ENCODE results near the gene C11orf68.
A peak's percentile ranks its signal among the peaks of the same experiment; 100 is the strongest.

C11orf68 gene

GRCh38 chr11:65873318-65874156, 45.3 kb downstream of the C11orf68 start (continued):
- no peak for TF ChIP-seq ZNF610 (tag by site-specific recombination; IDR thresholded peaks at IDR 0.05; ENCODE audit: borderline replicate concordance)
- peak; percentile 90 for TF ChIP-seq PATZ1 (tag by site-specific recombination; IDR thresholded peaks at IDR 0.05)
- peak; percentile 86 for TF ChIP-seq GLIS2 (tag by site-specific recombination; IDR thresholded peaks at IDR 0.05)
- TF ChIP-seq, protein P1, sequence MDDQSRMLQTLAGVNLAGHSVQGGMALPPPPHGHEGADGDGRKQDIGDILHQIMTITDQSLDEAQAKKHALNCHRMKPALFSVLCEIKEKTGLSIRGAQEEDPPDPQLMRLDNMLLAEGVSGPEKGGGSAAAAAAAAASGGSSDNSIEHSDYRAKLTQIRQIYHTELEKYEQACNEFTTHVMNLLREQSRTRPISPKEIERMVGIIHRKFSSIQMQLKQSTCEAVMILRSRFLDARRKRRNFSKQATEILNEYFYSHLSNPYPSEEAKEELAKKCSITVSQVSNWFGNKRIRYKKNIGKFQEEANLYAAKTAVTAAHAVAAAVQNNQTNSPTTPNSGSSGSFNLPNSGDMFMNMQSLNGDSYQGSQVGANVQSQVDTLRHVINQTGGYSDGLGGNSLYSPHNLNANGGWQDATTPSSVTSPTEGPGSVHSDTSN (CRISPR knock-in tag; IDR thresholded peaks at IDR 0.05), result no peak
- TF ChIP-seq, protein P2, sequence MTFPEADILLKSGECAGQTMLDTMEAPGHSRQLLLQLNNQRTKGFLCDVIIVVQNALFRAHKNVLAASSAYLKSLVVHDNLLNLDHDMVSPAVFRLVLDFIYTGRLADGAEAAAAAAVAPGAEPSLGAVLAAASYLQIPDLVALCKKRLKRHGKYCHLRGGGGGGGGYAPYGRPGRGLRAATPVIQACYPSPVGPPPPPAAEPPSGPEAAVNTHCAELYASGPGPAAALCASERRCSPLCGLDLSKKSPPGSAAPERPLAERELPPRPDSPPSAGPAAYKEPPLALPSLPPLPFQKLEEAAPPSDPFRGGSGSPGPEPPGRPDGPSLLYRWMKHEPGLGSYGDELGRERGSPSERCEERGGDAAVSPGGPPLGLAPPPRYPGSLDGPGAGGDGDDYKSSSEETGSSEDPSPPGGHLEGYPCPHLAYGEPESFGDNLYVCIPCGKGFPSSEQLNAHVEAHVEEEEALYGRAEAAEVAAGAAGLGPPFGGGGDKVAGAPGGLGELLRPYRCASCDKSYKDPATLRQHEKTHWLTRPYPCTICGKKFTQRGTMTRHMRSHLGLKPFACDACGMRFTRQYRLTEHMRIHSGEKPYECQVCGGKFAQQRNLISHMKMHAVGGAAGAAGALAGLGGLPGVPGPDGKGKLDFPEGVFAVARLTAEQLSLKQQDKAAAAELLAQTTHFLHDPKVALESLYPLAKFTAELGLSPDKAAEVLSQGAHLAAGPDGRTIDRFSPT (tag by site-specific recombination; IDR thresholded peaks at IDR 0.05), result peak; percentile 86
- peak; percentile 70 for TF ChIP-seq ZNF600 (tag by site-specific recombination; IDR thresholded peaks at IDR 0.05)
- no peak for TF ChIP-seq ZNF548 (tag by site-specific recombination; IDR thresholded peaks at IDR 0.05)
- TF ChIP-seq ZNF24 (tag by site-specific recombination; IDR thresholded peaks at IDR 0.05), result no peak
- TF ChIP-seq ZNF23 (tag by site-specific recombination; IDR thresholded peaks at IDR 0.05; ENCODE audit: borderline replicate concordance), result no peak

DNA sequence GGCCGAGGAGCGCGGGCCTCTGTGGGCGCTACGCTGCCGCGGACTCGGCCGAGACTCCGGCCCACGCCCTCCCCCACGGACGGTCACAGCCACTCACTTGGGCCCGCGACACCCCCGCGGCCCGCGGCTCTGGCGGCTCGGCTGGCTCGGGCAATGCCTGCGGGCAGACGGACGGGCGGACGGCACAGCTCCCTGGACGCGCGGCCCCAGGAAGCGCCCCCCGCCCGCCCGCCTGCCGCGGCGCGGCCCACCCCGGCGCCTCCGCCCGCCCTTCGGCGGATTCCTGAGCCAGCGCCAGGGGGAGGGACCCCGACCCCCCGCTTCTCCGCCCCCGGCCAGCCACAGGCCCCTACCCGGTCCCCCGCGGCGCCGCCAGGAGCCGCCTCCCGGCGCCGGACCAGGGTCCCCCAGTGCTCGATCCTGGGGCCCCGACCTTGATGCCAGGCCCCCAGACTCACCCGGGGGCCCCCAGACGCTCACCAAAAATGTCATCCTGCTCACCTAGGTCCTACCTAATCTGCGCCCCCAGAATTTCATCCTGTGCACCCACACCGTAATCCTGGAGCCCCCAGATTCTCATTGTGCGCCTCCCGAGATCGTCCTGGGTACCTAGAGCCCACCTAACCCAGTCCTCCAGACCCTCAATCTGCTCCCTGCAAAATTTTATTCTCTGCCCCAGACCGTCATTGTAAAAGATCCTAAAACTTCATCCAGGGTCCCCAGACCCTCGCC, 46.1 kb downstream of the C11orf68 start, which contains the start of gene EFEMP2:
TSS of gene EFEMP2 (minus strand) at position 215 of the 732 bp plus-strand sequence. CDS start 446 bp downstream, outside the sequence.
- no peaks in the 10 kb centered on the region for H3K4me1 ChIP-seq (ENCODE audit: control insufficient read depth, insufficient read depth, low read length)
- TF ChIP-seq SCRT1 (tag by site-specific recombination; IDR thresholded peaks at IDR 0.05; ENCODE audit: borderline replicate concordance) (no peak), ZBTB20 (tag by site-specific recombination; IDR thresholded peaks at IDR 0.05) (0 out of 2 replicates have a peak, but pooled peaks have one; percentile 20)
- peaks cover 0 to 8% of the 10 kb centered on the region in 2 experiments; a peak in 1 of 3 replicates for H3K36me3 ChIP-seq (ENCODE audit: control insufficient read depth in 2 of 2, insufficient read depth in 1 of 2, low read length in 2 of 2)
- H3K27ac ChIP-seq (ENCODE audit: extremely low read depth, low read depth, low read length), result no peak within 1 kb of the TSS
- ChIA-PET CTCF (interaction anchor here (0.6 to 4.2 kb wide), 7 partner anchors 12 to 272 kb away, joined by 3 to 37 read pairs (median 17); partner anchors contain the start of genes CCDC85B, FIBP and MUS81), POLR2A (interaction anchor here (1.1 to 6.6 kb wide), 5 partner anchors 12 to 16 kb away, joined by 3 to 111 read pairs (median 9); partner anchors contain the start of genes CFL1, FIBP and MUS81)
- H3K9me3 ChIP-seq (ENCODE audit: control insufficient read depth, insufficient read depth, low read depth, low read length), result no peaks in the 10 kb centered on the region
- H3K4me3 ChIP-seq (ENCODE audit: low read depth, low read length), result peak within 1 kb of the TSS; percentile 44

DNA sequence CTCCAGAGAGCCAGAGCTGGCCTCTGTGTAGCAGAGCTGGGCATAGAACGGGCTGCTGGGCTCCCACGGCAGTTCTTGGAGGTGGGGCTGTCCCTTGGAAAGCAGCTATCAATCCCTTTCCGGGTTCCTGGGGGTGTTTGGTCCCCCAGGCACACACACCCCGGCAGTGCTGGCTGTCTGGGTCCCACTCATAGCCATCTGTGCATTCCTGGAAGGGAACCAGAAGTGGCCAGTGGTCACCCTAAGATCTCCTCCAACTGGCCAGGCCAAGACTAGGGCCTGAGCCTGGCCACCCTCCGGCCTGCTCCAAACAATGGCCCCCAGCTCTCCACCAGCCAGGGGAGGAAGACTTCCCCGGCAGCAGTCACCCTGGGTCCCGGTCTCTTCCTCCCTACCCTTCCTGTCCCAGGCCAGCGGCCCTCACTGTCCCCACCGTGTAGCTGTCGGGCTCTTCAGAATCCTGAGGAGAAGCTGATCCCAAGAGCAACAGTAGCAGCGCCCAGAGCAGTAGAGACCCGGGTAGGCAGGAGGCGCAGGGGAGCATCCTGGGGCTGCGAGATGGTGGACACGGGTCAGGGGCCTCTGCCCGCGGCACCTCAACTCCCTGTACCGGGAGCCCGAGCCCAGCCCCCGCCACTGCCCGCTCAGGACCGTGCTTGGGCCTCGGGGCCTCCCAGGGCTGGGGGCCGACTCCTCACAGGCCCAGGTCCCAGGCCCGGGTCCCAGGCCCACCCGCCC, 46.9 kb downstream of the C11orf68 start:
- CTCF ChIA-PET, result interaction anchor here (0.6 to 4.2 kb wide), 7 partner anchors 12 to 271 kb away, joined by 3 to 37 read pairs (median 4); partner anchors contain the start of genes FIBP and MUS81
- POLR2A ChIA-PET, result interaction anchor here (0.6 to 6.6 kb wide), 7 partner anchors 9 to 122 kb away, joined by 3 to 111 read pairs (median 4); partner anchors contain the start of genes CCDC85B, CFL1, MUS81 and SNX32
- Histone ChIP-seq H3K27ac (ENCODE audit: extremely low read depth, low read depth, low read length) (no peak overlapping the region), H3K36me3 (ENCODE audit: control insufficient read depth in 2 of 2, insufficient read depth in 1 of 2, low read length in 2 of 2) (peaks cover 0 to 13% of the 10 kb centered on the region in 2 experiments; a peak in 1 of 3 replicates), H3K4me1 (ENCODE audit: control insufficient read depth, insufficient read depth, low read length) (no peaks in the 10 kb centered on the region), H3K4me3 (ENCODE audit: low read depth, low read length) (no peak overlapping the region), H3K9me3 (ENCODE audit: control insufficient read depth, insufficient read depth, low read depth, low read length) (no peaks in the 10 kb centered on the region)
- TF ChIP-seq, protein P3, sequence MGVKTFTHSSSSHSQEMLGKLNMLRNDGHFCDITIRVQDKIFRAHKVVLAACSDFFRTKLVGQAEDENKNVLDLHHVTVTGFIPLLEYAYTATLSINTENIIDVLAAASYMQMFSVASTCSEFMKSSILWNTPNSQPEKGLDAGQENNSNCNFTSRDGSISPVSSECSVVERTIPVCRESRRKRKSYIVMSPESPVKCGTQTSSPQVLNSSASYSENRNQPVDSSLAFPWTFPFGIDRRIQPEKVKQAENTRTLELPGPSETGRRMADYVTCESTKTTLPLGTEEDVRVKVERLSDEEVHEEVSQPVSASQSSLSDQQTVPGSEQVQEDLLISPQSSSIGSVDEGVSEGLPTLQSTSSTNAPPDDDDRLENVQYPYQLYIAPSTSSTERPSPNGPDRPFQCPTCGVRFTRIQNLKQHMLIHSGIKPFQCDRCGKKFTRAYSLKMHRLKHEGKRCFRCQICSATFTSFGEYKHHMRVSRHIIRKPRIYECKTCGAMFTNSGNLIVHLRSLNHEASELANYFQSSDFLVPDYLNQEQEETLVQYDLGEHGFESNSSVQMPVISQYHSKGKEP (tag by site-specific recombination; IDR thresholded peaks at IDR 0.05), result no peak
- TF ChIP-seq BCL6B (tag by site-specific recombination; IDR thresholded peaks at IDR 0.05), result no peak
- TF ChIP-seq ZNF175 (tag by site-specific recombination; IDR thresholded peaks at IDR 0.05), result no peak
- TF ChIP-seq, protein P1 (CRISPR knock-in tag; IDR thresholded peaks at IDR 0.05), result no peak
- TF ChIP-seq ZBTB26 (tag by site-specific recombination; optimal IDR thresholded peaks at IDR 0.05), result no peak

Measured in HEK293 (cell line).